GM18907 (cell line): ENCODE data around the gene PREX1.
"Not testable (repeated sequence)": the region's sequence is repeated elsewhere in the genome, so short reads cannot be mapped to it uniquely, and the experiment has no call there.

Experiments
- ATAC-seq: cut with Tn5 transposase; IDR thresholded peaks from one replicate; pipeline ENCODE4 v1.9.1; 2021; ENCODE audit warnings: mild to moderate bottlenecking, moderate library complexity; ENCODE audit not compliant: unreplicated experiment

Gene PREX1

DNA sequence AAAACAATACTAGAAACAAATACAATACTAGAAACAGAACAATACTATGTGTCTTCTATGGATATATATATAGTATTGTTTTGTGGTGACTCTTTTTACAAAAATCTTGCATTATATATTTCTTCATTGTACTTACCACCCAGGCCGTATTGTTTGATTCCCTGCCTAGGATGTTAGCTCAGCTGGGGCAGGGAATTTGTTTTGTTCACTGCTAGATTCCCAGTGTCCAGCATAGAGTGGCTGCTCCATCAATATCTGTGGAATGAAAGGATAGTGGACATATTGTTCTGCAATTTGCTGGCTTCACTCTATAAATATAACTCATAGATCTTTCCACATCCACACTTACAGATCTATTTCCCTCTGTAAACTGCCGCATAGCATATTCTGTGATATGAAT, 21.5 kb upstream of the PREX1 start:
- ATAC-seq: no peak

DNA sequence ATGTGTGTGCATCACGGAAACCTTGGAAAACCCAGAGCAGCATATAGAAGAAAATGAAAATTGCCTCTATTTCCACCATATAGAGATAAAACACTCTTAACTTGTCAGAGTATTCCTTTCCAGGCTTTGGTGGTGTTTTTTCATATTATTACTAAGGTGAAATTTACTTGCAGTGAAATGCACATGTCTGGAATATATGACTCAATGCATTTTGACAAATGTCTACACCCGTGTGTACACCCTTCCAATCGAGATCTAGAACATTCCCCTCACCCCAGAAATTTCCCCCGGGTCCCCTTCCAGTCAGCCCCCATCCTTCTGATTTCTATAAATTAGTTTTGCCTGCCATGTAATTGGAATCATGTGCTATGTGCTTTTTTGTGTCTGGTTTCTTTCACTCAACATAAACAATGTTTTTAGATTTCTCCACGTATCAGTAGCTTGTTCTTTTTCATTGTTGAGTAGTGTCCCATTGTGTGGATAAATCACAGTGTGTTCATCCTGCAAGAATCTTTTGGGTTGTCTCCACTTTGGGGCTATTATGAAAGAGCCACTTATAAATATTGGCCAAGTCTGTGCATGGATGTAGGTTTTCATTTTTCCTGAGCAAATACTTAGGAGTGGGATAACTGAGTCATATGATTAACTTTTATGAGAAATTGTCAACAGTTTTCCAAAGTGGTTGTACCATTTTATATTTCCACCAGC, 19.9 kb upstream of the PREX1 start:
- ATAC-seq: no peak

DNA sequence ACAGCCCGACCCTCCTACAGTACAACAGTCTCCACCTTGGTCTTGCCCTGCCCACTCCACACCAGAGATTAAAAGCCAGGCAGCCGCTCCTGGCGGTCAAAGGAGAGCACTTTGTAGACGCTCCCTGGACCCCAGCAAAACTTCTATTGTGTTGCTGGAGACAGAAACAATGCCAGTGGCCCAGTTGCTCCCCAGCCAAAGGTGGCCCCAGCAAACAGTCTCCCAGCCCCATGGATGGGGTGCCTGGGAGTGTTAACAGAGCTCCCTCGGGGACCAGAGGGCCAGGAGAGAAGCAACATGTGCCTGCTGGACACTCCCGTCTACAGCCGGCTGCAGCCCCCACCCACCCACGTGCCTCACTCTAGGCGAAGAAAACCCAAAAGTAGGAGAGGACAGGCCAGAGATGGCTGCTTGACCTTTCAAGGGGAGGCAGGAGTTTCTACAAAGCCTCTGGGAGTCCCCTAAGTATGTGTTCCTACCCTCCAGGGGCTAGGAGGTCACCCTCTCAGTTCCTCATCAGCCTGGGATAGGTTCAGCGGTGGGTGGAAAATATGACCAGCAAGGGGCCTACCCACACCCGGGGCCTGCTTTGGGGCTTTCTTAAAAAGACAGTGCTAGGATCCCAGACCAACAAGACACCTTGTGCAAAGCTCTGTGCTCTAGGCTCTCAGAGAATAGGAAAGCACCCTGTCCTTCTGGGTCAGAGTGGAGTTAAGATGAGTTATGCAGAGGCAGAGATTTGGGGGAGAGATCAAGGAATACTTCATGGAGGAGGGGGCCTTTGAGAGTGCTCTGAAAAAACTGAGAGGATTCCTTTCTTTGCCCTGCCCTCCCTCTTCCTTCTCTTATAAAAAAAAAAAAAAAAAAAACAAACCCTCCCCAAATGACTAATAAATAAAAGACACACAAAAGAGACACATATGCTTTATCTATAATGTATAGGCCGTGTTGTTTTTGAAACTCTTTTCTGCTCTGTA, 19.0 kb upstream of the PREX1 start:
- peak; percentile 93 for ATAC-seq

DNA sequence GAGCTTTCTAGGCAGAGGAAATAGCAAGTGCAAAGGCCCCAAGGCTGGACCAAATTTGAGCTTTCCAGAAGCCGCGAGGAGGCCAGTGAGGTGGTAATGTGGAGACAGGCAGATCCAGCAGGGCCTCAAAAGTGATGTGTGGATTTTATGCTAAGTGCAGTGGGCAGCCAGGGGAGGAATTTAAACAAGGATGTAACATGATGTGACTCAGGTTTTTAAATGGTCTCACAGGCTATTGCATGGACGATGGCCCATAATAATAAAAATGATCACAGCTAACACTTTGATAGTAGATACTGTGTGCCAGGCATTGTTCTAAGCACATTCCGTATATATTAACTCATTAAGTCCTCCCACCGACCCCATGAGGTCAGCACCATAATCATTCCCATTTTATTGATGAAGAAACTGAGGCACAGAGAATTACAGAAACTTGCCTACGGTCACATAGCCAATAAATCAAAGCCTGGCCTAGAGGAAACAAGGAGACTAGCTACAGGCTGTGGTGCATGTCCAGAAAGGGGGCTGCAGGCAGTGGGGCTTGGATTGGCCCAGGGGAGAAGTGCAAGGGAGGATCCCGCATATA, 18.0 kb upstream of the PREX1 start:
- no peak for ATAC-seq

DNA sequence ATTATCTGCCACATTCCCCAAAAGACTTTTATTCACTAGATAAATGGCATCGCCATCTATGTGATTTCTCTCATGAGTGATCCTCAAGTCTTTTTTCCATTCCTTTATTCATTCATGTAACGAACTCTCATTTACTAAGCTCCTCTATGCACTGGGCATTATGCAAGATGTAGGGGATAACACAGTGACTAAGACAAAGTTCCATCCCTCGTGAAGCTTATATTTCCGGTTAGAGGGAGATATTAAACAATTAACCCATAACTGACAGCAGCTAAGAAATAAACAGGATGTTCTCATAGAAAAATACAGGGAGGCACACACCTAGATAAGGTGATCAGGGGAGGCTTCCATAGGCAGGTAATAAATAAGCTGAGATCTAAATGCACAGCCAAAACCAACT, 17.2 kb upstream of the PREX1 start:
- ATAC-seq: no peak

GRCh38 chr20:48843896-48844295, 16.1 kb upstream of the PREX1 start:
- not testable (repeated sequence) for ATAC-seq

DNA sequence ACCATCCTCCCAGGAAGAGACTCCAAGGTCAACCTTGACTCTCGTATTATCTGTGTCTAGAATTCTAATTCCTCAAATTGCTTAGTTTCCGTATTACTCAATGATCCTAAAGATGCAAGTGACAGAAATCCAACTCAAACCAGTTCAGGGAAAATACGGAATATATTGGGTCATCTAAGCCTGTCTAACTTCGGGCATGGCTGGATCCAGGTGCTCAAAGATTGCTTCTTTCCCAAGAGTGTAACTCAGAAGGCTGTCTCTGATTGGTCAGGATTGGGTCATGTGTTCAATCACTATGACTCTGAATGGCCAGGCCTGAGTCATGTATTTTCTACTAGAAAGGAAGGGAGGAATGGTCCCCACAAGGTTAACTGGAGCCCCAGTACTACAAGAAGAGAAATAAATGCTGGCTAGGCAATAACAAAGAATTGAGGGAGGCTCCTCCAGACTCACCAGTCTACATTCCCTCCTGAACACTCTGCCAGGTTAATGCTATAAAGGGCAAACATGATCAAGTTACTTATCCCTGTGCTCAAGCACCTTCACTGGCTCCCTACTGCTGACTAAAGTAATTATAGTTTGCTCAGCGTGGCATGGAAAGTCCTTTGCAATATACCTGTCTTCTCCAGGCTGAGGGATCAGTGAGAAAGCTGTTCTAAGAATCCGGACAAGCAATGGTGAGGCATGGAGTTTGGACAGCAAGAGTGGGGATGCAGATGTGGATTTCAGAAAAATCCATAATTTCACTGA, 15.4 kb upstream of the PREX1 start:
- ATAC-seq: no peak

- no peak for ATAC-seq
Measured at GRCh38 chr20:48841875-48842529, 14.2 kb upstream of the PREX1 start.

- ATAC-seq: no peak
Measured at GRCh38 chr20:48841196-48841874, 13.5 kb upstream of the PREX1 start.

GRCh38 chr20:48839154-48839917, 11.5 kb upstream of the PREX1 start:
- ATAC-seq: no peak

- ATAC-seq: no peak
Measured at GRCh38 chr20:48837014-48837413, 9.2 kb upstream of the PREX1 start.

GRCh38 chr20:48835390-48835789, 7.6 kb upstream of the PREX1 start:
- ATAC-seq: no peak

DNA sequence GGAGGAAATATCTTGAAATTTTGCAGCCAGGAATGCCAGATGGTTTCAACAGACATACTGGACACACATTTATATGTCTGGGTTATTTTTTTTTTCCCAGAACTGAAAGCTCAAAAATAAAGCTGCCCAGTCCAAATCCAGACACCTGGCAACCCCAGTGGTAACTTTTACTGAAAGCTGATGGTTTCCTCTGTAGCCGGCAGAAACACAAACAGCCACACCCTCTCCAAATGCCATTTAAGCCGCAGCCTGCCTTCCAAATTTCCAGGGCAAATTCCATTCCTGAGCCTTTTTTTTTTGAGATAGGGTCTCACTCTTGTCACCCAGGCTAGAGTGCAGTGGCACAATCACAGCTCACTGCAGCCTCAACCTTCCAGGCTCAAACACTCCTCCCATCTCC, 6.5 kb upstream of the PREX1 start:
- ATAC-seq: no peak

GRCh38 chr20:48832405-48832730, 4.6 kb upstream of the PREX1 start:
- no peak for ATAC-seq

DNA sequence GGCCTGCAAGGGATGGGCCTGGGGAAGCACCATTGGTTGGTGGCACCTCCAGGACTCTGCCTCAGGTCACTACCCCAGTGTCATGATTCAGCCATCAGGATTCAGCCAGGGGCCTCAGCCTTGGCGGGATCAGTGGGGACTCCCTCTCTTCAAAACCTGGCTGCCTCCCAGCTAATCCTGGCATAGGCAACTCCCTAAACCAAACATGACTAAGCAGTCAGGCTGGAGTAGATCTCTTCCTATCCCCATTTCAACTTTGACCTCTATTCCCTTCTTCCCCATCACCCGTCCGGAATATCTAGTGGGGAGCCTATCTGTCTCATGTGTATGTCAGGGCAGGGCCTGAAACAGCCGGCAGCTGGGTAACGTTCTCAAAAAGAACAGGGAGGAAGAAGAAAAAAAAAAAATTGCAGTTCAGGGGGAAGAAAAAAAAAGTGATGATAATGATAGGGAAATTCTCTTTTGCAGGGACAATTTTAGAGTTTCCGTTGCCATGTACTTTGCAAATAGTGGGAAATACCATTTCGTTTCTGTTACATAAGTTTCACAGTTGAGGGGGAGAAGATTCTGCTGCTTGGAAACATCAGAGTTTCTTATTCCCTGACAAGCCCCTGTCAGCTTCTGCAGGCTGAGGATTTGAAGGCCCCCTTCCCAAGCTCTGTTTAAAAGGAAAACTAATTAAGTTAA, 4.1 kb upstream of the PREX1 start:
- no peak for ATAC-seq

- ATAC-seq: no peak
Measured at GRCh38 chr20:48830826-48831318, 3.1 kb upstream of the PREX1 start.

DNA sequence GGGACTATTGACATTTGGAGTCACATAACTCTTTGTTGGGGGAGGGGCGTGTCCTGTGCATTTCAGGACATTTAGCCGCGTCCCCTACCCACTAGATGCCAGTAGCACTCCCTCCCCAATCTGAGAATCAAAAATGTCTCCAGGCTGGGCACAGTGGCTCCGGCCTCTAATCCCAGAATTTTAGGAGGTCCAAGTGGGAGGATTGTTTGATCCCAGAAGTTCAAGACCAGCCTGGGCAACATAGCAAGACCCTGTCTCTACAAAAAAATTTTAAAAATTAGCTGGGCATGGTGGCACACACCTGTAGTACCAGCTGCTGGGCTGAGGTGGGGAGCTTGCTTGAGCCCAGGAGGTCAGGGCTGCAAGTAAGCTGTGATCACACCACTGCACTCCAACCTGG, 2.1 kb upstream of the PREX1 start:
- no peak for ATAC-seq

DNA sequence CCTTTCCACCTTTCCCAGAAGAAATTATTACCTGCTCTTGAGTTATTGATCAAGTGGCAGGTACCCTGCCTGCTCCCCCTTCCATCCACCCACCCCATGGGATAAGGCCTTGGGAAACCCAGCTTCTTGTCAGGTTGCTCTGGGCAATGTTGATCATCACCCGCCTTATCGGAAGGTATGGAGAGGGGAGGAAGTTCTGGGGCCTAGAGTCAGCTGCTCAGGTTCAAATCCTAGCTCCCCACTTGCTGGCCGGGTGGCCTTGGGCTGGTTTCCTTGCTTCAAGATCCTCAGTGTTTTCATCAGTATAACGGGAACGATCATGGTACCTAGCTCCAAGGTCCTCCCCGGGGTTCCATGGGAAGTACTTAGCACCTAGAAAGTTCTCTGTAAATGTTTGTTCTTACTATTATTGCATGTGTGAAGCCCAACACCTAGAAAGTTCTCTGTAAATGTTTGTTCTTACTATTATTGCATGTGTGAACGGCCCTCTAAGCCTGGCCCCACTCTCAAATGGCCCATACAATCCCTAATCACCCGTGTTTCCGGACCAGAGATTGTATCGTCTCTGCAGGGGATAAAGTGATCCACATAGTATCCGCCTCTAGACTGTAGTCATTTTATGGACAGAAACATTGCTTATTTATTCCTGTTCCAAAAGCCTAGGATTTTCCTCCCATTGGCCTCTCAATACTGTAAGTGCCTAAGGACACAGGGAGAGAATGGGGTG, 1.1 kb upstream of the PREX1 start:
- ATAC-seq: no peak
